Neural cell (in vitro differentiated cells): ENCODE data around the gene DGKI. TPM values are rescaled to one million over a fixed set of nuclear protein-coding genes. Genes with fewer than 3 reads are reported as not detected.

Experiments used
- H2AFZ ChIP-seq: fragments of 200-600, 300-800 bp; sonication (generic), shearing (Covaris generic); 2 replicates; pipeline ENCODE4 v1.6.0; 2014; ENCODE audit warnings: low read depth, mild to moderate bottlenecking, antibody characterized with exemption, low read length, moderate library complexity
- H3F3A ChIP-seq: fragments of 200-600 bp; shearing (Covaris generic); 2 replicates; pipeline ENCODE4 v1.6.1; 2016; ENCODE audit warnings: mild to moderate bottlenecking, moderate library complexity, mixed read lengths, antibody characterized with exemption, low read length; ENCODE audit not compliant: insufficient read depth, poor library complexity, severe bottlenecking
- H3K27ac ChIP-seq: fragments of 200-600, 300-800 bp; sonication (generic), shearing (Covaris generic); 2 replicates; pipeline ENCODE4 v1.5.1; 2014; ENCODE audit warnings: mild to moderate bottlenecking, low read length, moderate library complexity
- H3K27me3 ChIP-seq: fragments of 300-800, 200-600 bp; sonication (generic), shearing (Covaris generic); 2 replicates; pipeline ENCODE4 v1.6.0; 2014; ENCODE audit warnings: mild to moderate bottlenecking, low read depth, low read length, moderate library complexity; ENCODE audit not compliant: insufficient read depth
- H3K36me3 ChIP-seq: fragments of 300-800, 200-600 bp; sonication (generic), shearing (Covaris generic); 2 replicates; pipeline ENCODE4 v1.5.1; 2014; ENCODE audit warnings: mild to moderate bottlenecking, antibody characterized with exemption, low read length, moderate library complexity; ENCODE audit not compliant: insufficient read depth
- H3K4me2 ChIP-seq: fragments of 300-800, 200-600 bp; sonication (generic), shearing (Covaris generic); 2 replicates; pipeline ENCODE4 v1.6.0; 2014; ENCODE audit warnings: mild to moderate bottlenecking, low read length
- H3K4me3 ChIP-seq: fragments of 300-800, 200-600 bp; sonication (generic), shearing (Covaris generic); 2 replicates; pipeline ENCODE4 v1.5.1; 2014; ENCODE audit warnings: mild to moderate bottlenecking, low read length, moderate library complexity
- H3K79me2 ChIP-seq: fragments of 200-600 bp; shearing (Covaris generic); replicated peaks from 2 replicates; pipeline ENCODE4 v1.6.0; 2014; ENCODE audit warnings: mild to moderate bottlenecking, low read length, moderate library complexity; ENCODE audit not compliant: insufficient read depth
- H3K9ac ChIP-seq: fragments of 300-800, 200-600 bp; sonication (generic), shearing (Covaris generic); 2 replicates; pipeline ENCODE4 v1.6.1; 2016; ENCODE audit warnings: mild to moderate bottlenecking, low read length, mixed read lengths
- H3K9me2 ChIP-seq: fragments of 200-600 bp; shearing (Covaris generic); 2 replicates; pipeline ENCODE4 v1.6.1; 2016; ENCODE audit warnings: mild to moderate bottlenecking, low read length, mixed read lengths; ENCODE audit not compliant: insufficient read depth
- H3K9me3 ChIP-seq: fragments of 200-600, 300-800 bp; sonication (generic), shearing (Covaris generic); 2 replicates; pipeline ENCODE4 v1.6.1; 2016; ENCODE audit warnings: mild to moderate bottlenecking, mixed run types, low read length, moderate library complexity, mixed read lengths
- H4K20me1 ChIP-seq: fragments of 200-600 bp; shearing (Covaris generic); 2 replicates; pipeline ENCODE4 v1.6.1; 2016; ENCODE audit warnings: mild to moderate bottlenecking, mixed run types; ENCODE audit not compliant: insufficient read depth
- EP300 ChIP-seq: fragments of 450-650 bp; conservative IDR thresholded peaks from 2 replicates; pipeline ENCODE4 v1.6.1; 2014; ENCODE audit warnings: antibody characterized with exemption, mild to moderate bottlenecking, moderate library complexity; ENCODE audit not compliant: poor library complexity, severe bottlenecking
- EZH2 ChIP-seq: fragments of 200-600, 300-800 bp; shearing (Covaris generic), sonication (generic); IDR thresholded peaks from 2 replicates; pipeline ENCODE4 v1.6.1; 2014; ENCODE audit warnings: antibody characterized with exemption, low read length, borderline replicate concordance, mild to moderate bottlenecking; ENCODE audit not compliant: insufficient read depth, poor library complexity, severe bottlenecking
- MXI1 ChIP-seq: fragments of 450-650 bp; conservative IDR thresholded peaks from 2 replicates; pipeline ENCODE4 v1.6.1; 2014; ENCODE audit warnings: antibody characterized with exemption, mild to moderate bottlenecking; ENCODE audit not compliant: poor library complexity, severe bottlenecking
- POLR2AphosphoS5 ChIP-seq: IDR thresholded peaks from 2 replicates; pipeline ENCODE4 v1.6.1; 2012
- RAD21 ChIP-seq: fragments of 450-650 bp; conservative IDR thresholded peaks from 2 replicates; pipeline ENCODE4 v1.6.1; 2014; ENCODE audit warnings: antibody characterized with exemption, mild to moderate bottlenecking, moderate library complexity
- REST ChIP-seq: IDR thresholded peaks from 2 replicates; pipeline ENCODE4 v1.6.1; 2012; ENCODE audit warnings: borderline replicate concordance
- SMC3 ChIP-seq: fragments of 450-650 bp; conservative IDR thresholded peaks from 2 replicates; pipeline ENCODE4 v1.6.1; 2014; ENCODE audit warnings: antibody characterized with exemption, mild to moderate bottlenecking, moderate library complexity; ENCODE audit not compliant: poor library complexity
- TAF1 ChIP-seq: IDR thresholded peaks from 2 replicates; pipeline ENCODE4 v1.6.1; 2012; ENCODE audit warnings: low read depth
- polyA plus RNA-seq: library from polyadenylated mRNA; depleted of rRNA; stranded (reverse); fragments of >200 nt; gene quantifications from 2 replicates; pipeline ENCODE4 v1.2.3, GENCODE V29; 2014
- TF ChIP-seq, protein P1 (sequence below): fragments of 450-650 bp; IDR thresholded peaks from 2 replicates; pipeline ENCODE4 v1.5.1; 2014; ENCODE audit warnings: antibody characterized with exemption, mild to moderate bottlenecking, moderate library complexity; ENCODE audit not compliant: poor library complexity, severe bottlenecking

The DGKI gene
- polyA plus RNA-seq, 1 donor from 2014 or later = 15.8 TPM

DNA sequence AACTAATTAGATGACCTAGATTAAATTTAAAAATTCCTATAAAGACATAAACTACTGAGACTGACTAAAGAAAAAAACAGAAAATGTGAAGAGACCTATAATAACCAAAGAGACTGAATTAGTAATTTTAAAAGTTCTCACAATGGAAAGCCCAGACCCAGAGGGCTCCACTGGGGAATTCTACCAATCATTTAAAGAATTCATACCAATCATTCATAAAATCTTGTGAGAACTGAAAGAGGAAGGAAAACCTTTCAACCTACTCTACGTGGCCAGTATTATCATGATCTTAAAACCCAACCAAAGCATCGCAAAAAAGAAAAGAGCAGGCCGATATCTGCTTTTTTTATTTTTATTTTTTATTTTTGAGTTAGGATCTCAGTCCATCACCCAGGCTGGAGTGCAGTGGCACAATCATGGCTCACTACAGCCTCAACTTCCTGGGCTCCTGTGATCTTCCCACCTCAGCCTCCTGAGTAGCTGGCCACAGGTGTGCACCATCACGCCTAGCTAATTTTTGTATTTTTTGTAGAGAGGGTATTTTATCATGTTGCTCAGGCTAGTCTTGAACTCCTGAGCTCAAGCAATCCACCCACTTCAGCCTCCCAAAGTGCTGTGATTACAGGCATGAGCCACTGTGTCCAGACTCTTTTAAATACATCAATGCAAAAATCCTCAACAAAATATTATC is 48.6 kb downstream of the DGKI start:
- H4K20me1 ChIP-seq = no peaks in the 10 kb centered on the region
- H2AFZ ChIP-seq = no peak overlapping the region
- H3K4me2 ChIP-seq = no peak overlapping the region
- H3K79me2 ChIP-seq = no peaks in the 10 kb centered on the region
- no peaks in the 10 kb centered on the region for H3K27me3 ChIP-seq
- H3F3A ChIP-seq = no peaks in the 10 kb centered on the region
- no peak for TF ChIP-seq SMC3
- no peak for TF ChIP-seq POLR2AphosphoS5
- TF ChIP-seq MXI1 = no peak
- no peak for TF ChIP-seq EP300
- no peaks in the 10 kb centered on the region for H3K9me2 ChIP-seq
- no peak overlapping the region for H3K4me3 ChIP-seq
- H3K27ac ChIP-seq = no peak overlapping the region
- H3K9ac ChIP-seq = no peak overlapping the region
- H3K9me3 ChIP-seq = no peaks in the 10 kb centered on the region
- no peaks in the 10 kb centered on the region for H3K36me3 ChIP-seq

GRCh38 chr7:137795211-137795610 is 51.6 kb downstream of the DGKI start:
- H3K27ac ChIP-seq = no peak overlapping the region
- TF ChIP-seq RAD21 = no peak
- TF ChIP-seq TAF1 = no peak
- TF ChIP-seq EZH2 = no peak
- TF ChIP-seq MXI1 = no peak
- no peak for TF ChIP-seq POLR2AphosphoS5
- TF ChIP-seq, protein P1, sequence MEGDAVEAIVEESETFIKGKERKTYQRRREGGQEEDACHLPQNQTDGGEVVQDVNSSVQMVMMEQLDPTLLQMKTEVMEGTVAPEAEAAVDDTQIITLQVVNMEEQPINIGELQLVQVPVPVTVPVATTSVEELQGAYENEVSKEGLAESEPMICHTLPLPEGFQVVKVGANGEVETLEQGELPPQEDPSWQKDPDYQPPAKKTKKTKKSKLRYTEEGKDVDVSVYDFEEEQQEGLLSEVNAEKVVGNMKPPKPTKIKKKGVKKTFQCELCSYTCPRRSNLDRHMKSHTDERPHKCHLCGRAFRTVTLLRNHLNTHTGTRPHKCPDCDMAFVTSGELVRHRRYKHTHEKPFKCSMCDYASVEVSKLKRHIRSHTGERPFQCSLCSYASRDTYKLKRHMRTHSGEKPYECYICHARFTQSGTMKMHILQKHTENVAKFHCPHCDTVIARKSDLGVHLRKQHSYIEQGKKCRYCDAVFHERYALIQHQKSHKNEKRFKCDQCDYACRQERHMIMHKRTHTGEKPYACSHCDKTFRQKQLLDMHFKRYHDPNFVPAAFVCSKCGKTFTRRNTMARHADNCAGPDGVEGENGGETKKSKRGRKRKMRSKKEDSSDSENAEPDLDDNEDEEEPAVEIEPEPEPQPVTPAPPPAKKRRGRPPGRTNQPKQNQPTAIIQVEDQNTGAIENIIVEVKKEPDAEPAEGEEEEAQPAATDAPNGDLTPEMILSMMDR = no peak
- TF ChIP-seq EP300 = no peak
- H3K9ac ChIP-seq = no peak overlapping the region
- H3K27me3 ChIP-seq = no peaks in the 10 kb centered on the region
- H3K9me3 ChIP-seq = no peaks in the 10 kb centered on the region
- no peaks in the 10 kb centered on the region for H3K36me3 ChIP-seq
- H2AFZ ChIP-seq = no peak overlapping the region
- H3F3A ChIP-seq = no peaks in the 10 kb centered on the region
- no peak overlapping the region for H3K4me2 ChIP-seq
- H4K20me1 ChIP-seq = no peaks in the 10 kb centered on the region
- H3K9me2 ChIP-seq = no peaks in the 10 kb centered on the region
- no peaks in the 10 kb centered on the region for H3K79me2 ChIP-seq
- no peak overlapping the region for H3K4me3 ChIP-seq

- no peaks in the 10 kb centered on the region for H3F3A ChIP-seq
- TF ChIP-seq SMC3 (peak; percentile 50), EZH2 (no peak), REST (no peak), MXI1 (no peak), POLR2AphosphoS5 (no peak), RAD21 (peak; percentile 57), TAF1 (no peak), EP300 (peak; percentile 7)
- TF ChIP-seq, protein P1 = peak; percentile 64
These were observed 54.8 kb downstream of the DGKI start for GRCh38 chr7:137791930-137792329.

More at GRCh38 chr7:137791930-137792329, 54.8 kb downstream of the DGKI start:
- no peaks in the 10 kb centered on the region for H4K20me1 ChIP-seq
- no peaks in the 10 kb centered on the region for H3K9me3 ChIP-seq
- H3K4me3 ChIP-seq = peak overlapping the region; percentile 44
- peak overlapping the region; percentile 21 for H3K9ac ChIP-seq
- no peaks in the 10 kb centered on the region for H3K9me2 ChIP-seq
- no peak overlapping the region for H2AFZ ChIP-seq
- no peaks in the 10 kb centered on the region for H3K79me2 ChIP-seq
- no peaks in the 10 kb centered on the region for H3K27me3 ChIP-seq
- no peaks in the 10 kb centered on the region for H3K36me3 ChIP-seq
- peak overlapping the region; percentile 74 for H3K27ac ChIP-seq
- peak overlapping the region; percentile 40 for H3K4me2 ChIP-seq
